ENCODE results near the gene JUN.
A peak's percentile ranks its signal among the peaks of the same experiment; 100 is the strongest.
"Not testable (repeated sequence)": the region's sequence is repeated elsewhere in the genome, so short reads cannot be mapped to it uniquely, and the experiment has no call there.

The JUN gene

GRCh38 chr1:58814251-58815068 lies 30.6 kb upstream of the JUN start:
- CTCF ChIA-PET, result no interaction called here
- H3K4me3 Mint-ChIP-seq, result peak overlapping the region; percentile 48
- no peak for DNase-seq
- H3K36me3 Mint-ChIP-seq, result peaks cover 2% of the 10 kb centered on the region
- no peaks in the 10 kb centered on the region for H3K9me3 Mint-ChIP-seq
- peak overlapping the region; percentile 39 for H3K27ac Mint-ChIP-seq
- H3K4me1 Mint-ChIP-seq, result peaks cover 49% of the 10 kb centered on the region
- H3K27me3 Mint-ChIP-seq, result peaks cover 3% of the 10 kb centered on the region

GRCh38 chr1:58813801-58814200 lies 30.0 kb upstream of the JUN start:
- CTCF ChIA-PET, result no interaction called here
- H3K27me3 Mint-ChIP-seq, result no peaks in the 10 kb centered on the region
- no peak overlapping the region for H3K4me3 Mint-ChIP-seq
- H3K4me1 Mint-ChIP-seq, result peaks cover 53% of the 10 kb centered on the region
- H3K36me3 Mint-ChIP-seq, result peaks cover 2% of the 10 kb centered on the region
- peak overlapping the region; percentile 38 for H3K27ac Mint-ChIP-seq
- DNase-seq, result no peak
- no peaks in the 10 kb centered on the region for H3K9me3 Mint-ChIP-seq

GRCh38 chr1:58813361-58813760 lies 29.5 kb upstream of the JUN start:
- Mint-ChIP-seq H3K4me1 (peaks cover 53% of the 10 kb centered on the region), H3K27me3 (no peaks in the 10 kb centered on the region), H3K36me3 (peaks cover 2% of the 10 kb centered on the region), H3K4me3 (no peak overlapping the region), H3K9me3 (no peaks in the 10 kb centered on the region), H3K27ac (peak overlapping the region; percentile 38)
- DNase-seq, result no peak
- CTCF ChIA-PET, result no interaction called here

GRCh38 chr1:58812926-58813325 lies 29.1 kb upstream of the JUN start:
- Mint-ChIP-seq H3K27me3 (no peaks in the 10 kb centered on the region), H3K9me3 (no peaks in the 10 kb centered on the region), H3K36me3 (peaks cover 2% of the 10 kb centered on the region), H3K4me1 (peaks cover 53% of the 10 kb centered on the region), H3K27ac (peak overlapping the region; percentile 12), H3K4me3 (no peak overlapping the region)
- CTCF ChIA-PET, result no interaction called here
- DNase-seq, result peak; percentile 34

GRCh38 chr1:58812468-58812867 lies 28.6 kb upstream of the JUN start:
- peaks cover 2% of the 10 kb centered on the region for H3K36me3 Mint-ChIP-seq
- H3K27me3 Mint-ChIP-seq, result no peaks in the 10 kb centered on the region
- H3K4me3 Mint-ChIP-seq, result no peak overlapping the region
- no peak for DNase-seq
- H3K4me1 Mint-ChIP-seq, result peaks cover 53% of the 10 kb centered on the region
- CTCF ChIA-PET, result interaction anchor here (1.0 kb wide), 1 partner anchor 22 kb away, joined by 4 read pairs; no protein-coding TSS in a partner anchor
- H3K9me3 Mint-ChIP-seq, result no peaks in the 10 kb centered on the region
- H3K27ac Mint-ChIP-seq, result no peak overlapping the region

GRCh38 chr1:58811303-58811702 lies 27.5 kb upstream of the JUN start:
- Mint-ChIP-seq H3K4me1 (peaks cover 43% of the 10 kb centered on the region), H3K27me3 (no peaks in the 10 kb centered on the region), H3K9me3 (no peaks in the 10 kb centered on the region), H3K27ac (no peak overlapping the region), H3K4me3 (no peak overlapping the region), H3K36me3 (peaks cover 2% of the 10 kb centered on the region)
- no peak for DNase-seq
- CTCF ChIA-PET, result no interaction called here

GRCh38 chr1:58809325-58810010 lies 25.6 kb upstream of the JUN start:
- Mint-ChIP-seq H3K4me3 (no peak overlapping the region), H3K4me1 (peaks cover 30% of the 10 kb centered on the region), H3K36me3 (peaks cover 2% of the 10 kb centered on the region), H3K27me3 (no peaks in the 10 kb centered on the region), H3K27ac (no peak overlapping the region), H3K9me3 (no peaks in the 10 kb centered on the region)
- CTCF ChIA-PET, result interaction anchor here (0.6 kb wide), 1 partner anchor 283 kb away, joined by 3 read pairs; no protein-coding TSS in a partner anchor
- no peak for DNase-seq

GRCh38 chr1:58808077-58808476 lies 24.2 kb upstream of the JUN start:
- no peaks in the 10 kb centered on the region for H3K9me3 Mint-ChIP-seq
- peaks cover 17% of the 10 kb centered on the region for H3K4me1 Mint-ChIP-seq
- no peak overlapping the region for H3K27ac Mint-ChIP-seq
- H3K4me3 Mint-ChIP-seq, result no peak overlapping the region
- CTCF ChIA-PET, result no interaction called here
- no peak for DNase-seq
- H3K27me3 Mint-ChIP-seq, result no peaks in the 10 kb centered on the region
- H3K36me3 Mint-ChIP-seq, result no peaks in the 10 kb centered on the region

- DNase-seq, result no peak
- Mint-ChIP-seq H3K27me3 (no peaks in the 10 kb centered on the region), H3K27ac (no peak overlapping the region), H3K36me3 (no peaks in the 10 kb centered on the region), H3K4me1 (peaks cover 6% of the 10 kb centered on the region), H3K4me3 (no peak overlapping the region), H3K9me3 (no peaks in the 10 kb centered on the region)
- CTCF ChIA-PET, result no interaction called here
Measured at GRCh38 chr1:58805716-58806571, 22.1 kb upstream of the JUN start.

GRCh38 chr1:58804853-58805565 lies 21.2 kb upstream of the JUN start:
- Mint-ChIP-seq H3K27me3 (no peaks in the 10 kb centered on the region), H3K36me3 (no peaks in the 10 kb centered on the region), H3K27ac (no peak overlapping the region), H3K4me1 (peaks cover 6% of the 10 kb centered on the region), H3K9me3 (no peaks in the 10 kb centered on the region), H3K4me3 (no peak overlapping the region)
- CTCF ChIA-PET, result no interaction called here
- DNase-seq, result no peak

- no peak overlapping the region for H3K27ac Mint-ChIP-seq
- peaks cover 4% of the 10 kb centered on the region for H3K27me3 Mint-ChIP-seq
- CTCF ChIA-PET, result no interaction called here
- no peak for DNase-seq
- H3K4me3 Mint-ChIP-seq, result no peak overlapping the region
- no peaks in the 10 kb centered on the region for H3K36me3 Mint-ChIP-seq
- H3K4me1 Mint-ChIP-seq, result peaks cover 2% of the 10 kb centered on the region
- no peaks in the 10 kb centered on the region for H3K9me3 Mint-ChIP-seq
Measured at GRCh38 chr1:58803858-58804257, 20.0 kb upstream of the JUN start.

- Mint-ChIP-seq H3K27ac (no peak overlapping the region), H3K27me3 (peaks cover 4% of the 10 kb centered on the region), H3K4me1 (peaks cover 2% of the 10 kb centered on the region), H3K4me3 (no peak overlapping the region), H3K9me3 (no peaks in the 10 kb centered on the region), H3K36me3 (no peaks in the 10 kb centered on the region)
- DNase-seq, result no peak
- CTCF ChIA-PET, result no interaction called here
Measured at GRCh38 chr1:58802640-58803399, 19.0 kb upstream of the JUN start.

GRCh38 chr1:58801286-58801685 lies 17.4 kb upstream of the JUN start:
- H3K27ac Mint-ChIP-seq, H3K9me3 Mint-ChIP-seq, DNase-seq, CTCF ChIA-PET, H3K36me3 Mint-ChIP-seq, H3K4me1 Mint-ChIP-seq, H3K27me3 Mint-ChIP-seq, H3K4me3 Mint-ChIP-seq: not testable (repeated sequence)
